Measurements from ENCODE around the gene OR51S1.
"Not testable (repeated sequence)": the region's sequence is repeated elsewhere in the genome, so short reads cannot be mapped to it uniquely, and the experiment has no call there.

OR51S1 gene

DNA sequence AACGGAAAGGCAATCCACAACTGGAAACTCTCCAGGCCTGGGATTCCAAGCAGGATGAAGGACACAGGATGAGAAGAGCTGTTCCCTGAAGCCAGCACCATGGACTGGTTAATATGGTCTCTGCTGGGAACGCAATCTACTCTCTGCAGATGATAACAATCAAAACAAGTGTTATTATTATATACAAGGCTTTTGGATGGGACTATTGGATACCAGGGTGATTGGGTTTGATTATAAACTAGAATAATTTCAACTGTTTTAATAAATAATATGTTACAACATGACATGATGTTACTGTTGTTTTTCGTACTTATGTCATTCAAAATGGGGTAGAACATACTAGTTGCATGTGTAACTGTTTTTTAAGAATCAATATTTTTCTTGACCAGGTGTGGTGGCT, 44.7 kb downstream of the OR51S1 start, which contains the start of gene OR52R1:
OR52R1 (minus strand) TSS at position 101 of the 400 bp plus-strand sequence; CDS start at position 101, 0 bp downstream.
- DNase-seq = no peak

DNA sequence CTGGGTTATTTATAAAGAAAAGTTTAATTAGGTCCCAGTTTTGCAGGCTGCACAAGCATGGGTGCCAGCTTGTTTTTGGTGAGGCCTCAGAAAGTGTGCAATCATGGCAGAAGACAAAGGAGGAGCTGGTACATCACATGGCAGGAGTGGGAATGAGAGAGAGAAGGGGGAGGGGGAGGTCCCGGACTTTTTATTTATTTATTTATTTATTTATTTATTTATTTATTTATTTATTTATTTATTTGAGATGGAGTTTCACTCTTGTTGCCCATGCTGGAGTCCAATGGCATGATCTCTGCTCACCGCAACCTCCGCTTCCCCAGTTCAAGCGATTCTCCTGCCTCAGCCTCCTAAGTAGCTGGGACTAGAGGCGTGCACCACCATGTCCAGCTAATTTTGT, 47.7 kb downstream of the OR51S1 start:
- not testable (repeated sequence) for DNase-seq

DNA sequence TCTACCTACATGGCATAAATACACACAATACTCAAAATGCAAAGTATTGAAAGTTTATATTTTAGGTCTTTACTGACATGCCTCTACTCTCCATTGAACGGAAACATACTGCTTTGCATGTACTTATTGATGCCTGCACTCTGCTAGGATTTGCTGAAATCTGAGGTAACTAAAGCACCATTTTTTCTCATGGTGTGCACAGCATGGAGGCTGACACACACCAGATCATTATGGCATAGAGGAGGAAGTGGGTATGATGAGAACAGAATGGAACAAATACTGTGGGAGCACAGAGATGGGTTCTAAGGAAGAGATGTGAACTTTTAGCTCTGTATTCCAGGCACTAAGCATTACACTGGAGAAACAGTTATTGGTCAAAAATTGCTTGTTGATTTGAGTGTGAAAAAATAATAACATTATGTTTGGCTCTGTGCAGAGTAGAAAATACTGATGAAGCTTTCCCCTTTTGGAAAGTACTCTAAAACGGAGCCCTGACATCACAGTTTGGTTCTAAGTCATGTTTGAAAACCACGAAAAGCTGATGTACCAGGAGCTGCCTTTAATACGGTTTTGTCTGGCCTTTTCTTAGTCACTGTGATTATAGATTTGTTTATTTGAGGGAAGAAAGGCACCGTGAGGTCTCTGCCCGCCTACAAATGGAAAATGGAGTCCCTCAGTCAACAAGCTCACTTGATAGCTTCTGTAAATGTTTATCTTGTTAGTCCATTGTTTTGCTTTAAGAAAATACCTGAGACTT, 50.4 kb downstream of the OR51S1 start:
- DNase-seq = no peak
